ENCODE results near the gene RREB1. TPM values are rescaled to one million over a fixed set of nuclear protein-coding genes. Genes with fewer than 3 reads are reported as not detected.

Gene RREB1
- polyA plus RNA-seq, 1 donor from 2014 or later, result not detected

- TF ChIP-seq TAF1 (IDR thresholded peaks at IDR 0.05; ENCODE audit: low read depth) (no peak), CTCF (IDR thresholded peaks at IDR 0.05; ENCODE audit: poor library complexity, severe bottlenecking) (no peak), POLR2AphosphoS5 (IDR thresholded peaks at IDR 0.05) (no peak), REST (IDR thresholded peaks at IDR 0.05; ENCODE audit: borderline replicate concordance) (no peak), EZH2 (IDR thresholded peaks at IDR 0.05; ENCODE audit: borderline replicate concordance, insufficient read depth, low read length, poor library complexity, severe bottlenecking) (no peak), SMC3 (conservative IDR thresholded peaks at IDR 0.05; ENCODE audit: poor library complexity) (no peak), EP300 (conservative IDR thresholded peaks at IDR 0.05; ENCODE audit: poor library complexity, severe bottlenecking) (no peak), RAD21 (conservative IDR thresholded peaks at IDR 0.05) (no peak), MXI1 (conservative IDR thresholded peaks at IDR 0.05; ENCODE audit: poor library complexity, severe bottlenecking) (no peak)
- Histone ChIP-seq H4K20me1 (ENCODE audit: insufficient read depth) (no peaks in the 10 kb centered on the region), H3K79me2 (replicated peaks; ENCODE audit: insufficient read depth, low read length) (no peaks in the 10 kb centered on the region), H3K27ac (ENCODE audit: low read length) (no peak overlapping the region), H3K4me2 (ENCODE audit: low read length) (no peak overlapping the region), H2AFZ (ENCODE audit: low read depth, low read length) (no peak overlapping the region), H3K27me3 (ENCODE audit: insufficient read depth, low read depth, low read length) (no peaks in the 10 kb centered on the region), H3K9ac (ENCODE audit: low read length) (no peak overlapping the region), H3K9me2 (ENCODE audit: insufficient read depth, low read length) (no peaks in the 10 kb centered on the region), H3K36me3 (ENCODE audit: insufficient read depth, low read length) (no peaks in the 10 kb centered on the region), H3K9me3 (ENCODE audit: low read length) (no peaks in the 10 kb centered on the region), H3F3A (ENCODE audit: insufficient read depth, low read length, poor library complexity, severe bottlenecking) (no peaks in the 10 kb centered on the region), H3K4me3 (ENCODE audit: low read length) (no peak overlapping the region)
Observed at GRCh38 chr6:7254980-7255835, 147.4 kb downstream of the RREB1 start.

GRCh38 chr6:7255918-7256317 lies 148.2 kb downstream of the RREB1 start:
- H3K79me2 ChIP-seq (replicated peaks; ENCODE audit: insufficient read depth, low read length), result no peaks in the 10 kb centered on the region
- no peaks in the 10 kb centered on the region for H3K27me3 ChIP-seq (ENCODE audit: insufficient read depth, low read depth, low read length)
- H4K20me1 ChIP-seq (ENCODE audit: insufficient read depth), result no peaks in the 10 kb centered on the region
- H3K36me3 ChIP-seq (ENCODE audit: insufficient read depth, low read length), result no peaks in the 10 kb centered on the region
- no peak for TF ChIP-seq EP300 (conservative IDR thresholded peaks at IDR 0.05; ENCODE audit: poor library complexity, severe bottlenecking)
- TF ChIP-seq SMC3 (conservative IDR thresholded peaks at IDR 0.05; ENCODE audit: poor library complexity), result no peak
- no peak for TF ChIP-seq POLR2AphosphoS5 (IDR thresholded peaks at IDR 0.05)
- TF ChIP-seq CTCF (IDR thresholded peaks at IDR 0.05; ENCODE audit: poor library complexity, severe bottlenecking), result no peak
- no peak for TF ChIP-seq TAF1 (IDR thresholded peaks at IDR 0.05; ENCODE audit: low read depth)
- TF ChIP-seq EZH2 (IDR thresholded peaks at IDR 0.05; ENCODE audit: borderline replicate concordance, insufficient read depth, low read length, poor library complexity, severe bottlenecking), result no peak
- TF ChIP-seq RAD21 (conservative IDR thresholded peaks at IDR 0.05), result no peak
- TF ChIP-seq MXI1 (conservative IDR thresholded peaks at IDR 0.05; ENCODE audit: poor library complexity, severe bottlenecking), result no peak
- TF ChIP-seq REST (IDR thresholded peaks at IDR 0.05; ENCODE audit: borderline replicate concordance), result no peak
- no peak overlapping the region for H3K9ac ChIP-seq (ENCODE audit: low read length)
- H3K9me2 ChIP-seq (ENCODE audit: insufficient read depth, low read length), result no peaks in the 10 kb centered on the region
- H3K4me3 ChIP-seq (ENCODE audit: low read length), result no peak overlapping the region
- no peak overlapping the region for H3K4me2 ChIP-seq (ENCODE audit: low read length)
- no peak overlapping the region for H3K27ac ChIP-seq (ENCODE audit: low read length)
- H2AFZ ChIP-seq (ENCODE audit: low read depth, low read length), result no peak overlapping the region
- no peaks in the 10 kb centered on the region for H3K9me3 ChIP-seq (ENCODE audit: low read length)
- H3F3A ChIP-seq (ENCODE audit: insufficient read depth, low read length, poor library complexity, severe bottlenecking), result no peaks in the 10 kb centered on the region
